Stimulated activated CD4-positive, alpha-beta T cell treated with anti-CD3 and anti-CD28 coated beads, Interleukin-4, amount 100 ng/mL, for 4 hours (primary cell): ENCODE data around the gene CCNB3.
"Not testable (repeated sequence)": the region's sequence is repeated elsewhere in the genome, so short reads cannot be mapped to it uniquely, and the experiment has no call there.

ENCODE experiments used
- DNase-seq, 2 experiments: peaks; one replicate each; pipeline ENCODE4 v3.0.0-alpha.2; 2020

The CCNB3 gene

GRCh38 chrX:50204364-50204899 lies at the start of gene CCNB3:
Gene CCNB3, plus strand, starts transcription at chrX:50204765. Its CDS starts 80,399 bp downstream, at chrX:50285164.
- DNase-seq, result peak; percentile 59 to 62

GRCh38 chrX:50157545-50158135 lies 46.9 kb upstream of the CCNB3 start:
- DNase-seq, result no peak

DNA sequence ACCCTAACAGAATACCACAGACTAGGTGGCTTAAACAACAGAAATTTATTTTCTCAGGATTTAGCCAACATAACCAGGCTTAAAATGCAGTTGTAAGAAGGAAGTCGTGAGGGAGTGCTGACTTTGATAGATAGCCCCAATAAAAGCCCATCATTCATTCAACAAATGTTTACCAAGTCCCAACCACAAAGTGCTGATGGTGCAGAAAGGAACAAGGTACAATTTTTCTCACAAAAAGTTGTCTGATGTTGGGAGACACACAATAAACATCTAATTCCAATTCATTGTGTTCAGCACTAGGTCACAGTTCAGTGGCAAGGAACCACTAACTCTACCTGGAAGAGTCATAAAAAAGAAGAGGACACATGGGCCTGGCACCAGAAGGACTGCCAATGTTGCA lies 46.0 kb upstream of the CCNB3 start:
- no peak for DNase-seq

GRCh38 chrX:50161127-50161526 lies 43.4 kb upstream of the CCNB3 start:
- DNase-seq, result no peak

DNA sequence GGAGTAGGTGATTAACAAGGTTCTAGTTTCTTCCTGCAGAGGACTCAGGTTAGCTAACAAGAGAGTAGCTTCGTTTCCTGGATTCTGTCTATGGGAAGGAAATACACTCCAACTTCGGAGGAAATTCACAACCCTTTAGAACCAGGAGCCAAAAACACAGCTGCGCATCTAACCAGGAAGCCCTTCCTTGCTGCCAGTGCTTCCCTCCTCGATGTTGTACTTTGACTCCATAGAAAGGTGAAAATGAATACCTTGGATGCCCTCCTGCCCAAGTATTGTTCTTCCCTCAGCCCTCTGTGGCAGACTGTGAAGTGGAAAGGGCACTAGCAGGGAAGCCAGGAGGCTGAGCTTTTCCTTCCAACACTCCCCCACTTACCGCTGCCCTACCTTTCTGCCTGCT lies 38.8 kb upstream of the CCNB3 start:
- DNase-seq, result no peak

- no peak for DNase-seq
Observed at GRCh38 chrX:50167366-50167765, 37.2 kb upstream of the CCNB3 start.

GRCh38 chrX:50168241-50168687 lies 36.3 kb upstream of the CCNB3 start:
- no peak for DNase-seq

DNA sequence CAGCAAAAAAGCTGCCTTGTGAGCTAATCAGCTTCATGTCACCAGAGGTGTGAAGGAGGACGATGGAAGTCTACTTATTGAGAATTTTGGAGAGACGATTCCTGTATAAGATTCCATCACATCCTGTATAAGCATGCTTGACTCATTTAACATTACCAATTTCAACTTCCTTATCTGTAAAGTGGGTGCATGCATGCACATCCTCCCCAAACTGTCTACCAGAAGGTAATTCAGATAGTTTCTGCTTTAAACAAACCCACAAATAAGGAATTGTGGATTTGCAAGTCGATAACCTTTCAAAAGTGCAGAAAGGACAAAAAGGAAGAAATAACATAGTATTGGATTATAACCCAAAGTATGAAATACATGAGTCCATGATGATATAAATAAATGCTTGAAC lies 34.8 kb upstream of the CCNB3 start:
- DNase-seq, result no peak

- DNase-seq, result no peak
Observed at GRCh38 chrX:50180073-50180940, 24.3 kb upstream of the CCNB3 start.

- DNase-seq, result no peak
Observed at GRCh38 chrX:50183891-50184290, 20.7 kb upstream of the CCNB3 start.

DNA sequence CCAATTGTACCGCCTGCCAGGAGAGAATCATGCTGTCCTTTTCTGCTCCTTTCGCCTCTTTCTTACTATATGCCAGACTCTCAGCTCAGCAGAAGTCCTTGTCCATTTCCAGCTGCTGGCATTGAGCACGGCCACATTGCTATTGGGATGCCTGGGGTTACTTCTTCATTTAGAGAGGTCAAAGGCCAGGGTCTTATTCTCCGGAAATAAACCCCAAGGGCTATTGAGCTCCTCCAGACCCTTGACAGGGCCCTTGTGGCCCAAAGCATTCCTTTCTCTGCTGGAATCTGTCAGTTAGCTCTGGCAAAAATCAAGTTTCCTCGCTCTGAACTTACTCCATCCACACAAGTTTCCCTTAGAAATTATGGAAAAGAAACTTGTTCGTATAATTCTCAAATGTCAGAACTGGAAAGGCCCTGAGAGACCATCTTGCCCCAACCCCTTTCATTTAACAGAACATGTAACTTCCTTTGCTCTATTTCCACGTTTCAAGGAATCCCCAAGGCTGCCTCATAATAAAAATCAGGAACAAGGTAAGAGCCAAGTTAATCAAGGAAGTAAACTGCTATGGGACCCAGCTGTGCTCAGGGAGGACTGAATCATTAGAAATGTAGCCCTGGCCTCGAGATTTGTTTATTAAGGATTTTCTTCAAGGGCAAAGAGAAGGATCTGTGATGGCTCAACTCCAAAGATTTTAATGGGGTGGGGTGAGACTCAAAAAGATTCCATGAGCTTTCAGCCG lies 15.5 kb upstream of the CCNB3 start:
- no peak for DNase-seq

GRCh38 chrX:50198348-50198747 lies 6.2 kb upstream of the CCNB3 start:
- DNase-seq, result no peak

GRCh38 chrX:50200907-50201306 lies 3.7 kb upstream of the CCNB3 start, which contains the start of gene AKAP4:
Gene AKAP4, minus strand, starts transcription at chrX:50201007. Its CDS starts 118 bp downstream, at chrX:50200889.
- no peak for DNase-seq

DNA sequence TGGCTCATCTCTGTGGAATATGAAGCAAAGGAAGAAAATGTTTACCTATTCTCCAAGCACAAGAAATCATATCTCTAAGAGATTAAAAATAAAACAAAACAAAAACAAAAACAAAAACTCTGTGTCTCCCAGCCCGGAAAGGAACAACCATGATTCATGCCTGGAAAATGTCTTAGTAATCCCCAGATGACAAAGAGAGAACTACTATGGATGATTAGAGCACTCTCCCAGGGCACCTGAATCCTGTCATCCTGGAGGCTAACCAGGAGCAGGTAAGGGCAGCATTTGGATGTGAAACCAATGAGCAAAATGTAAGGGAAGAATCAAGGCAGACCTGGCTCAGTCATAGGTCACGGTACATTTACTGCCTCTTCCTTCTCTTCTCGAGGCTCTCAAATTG lies 2.0 kb upstream of the CCNB3 start:
- DNase-seq, result no peak

- no peak for DNase-seq
Observed at GRCh38 chrX:50206753-50207152, 2.2 kb downstream of the CCNB3 start.

DNA sequence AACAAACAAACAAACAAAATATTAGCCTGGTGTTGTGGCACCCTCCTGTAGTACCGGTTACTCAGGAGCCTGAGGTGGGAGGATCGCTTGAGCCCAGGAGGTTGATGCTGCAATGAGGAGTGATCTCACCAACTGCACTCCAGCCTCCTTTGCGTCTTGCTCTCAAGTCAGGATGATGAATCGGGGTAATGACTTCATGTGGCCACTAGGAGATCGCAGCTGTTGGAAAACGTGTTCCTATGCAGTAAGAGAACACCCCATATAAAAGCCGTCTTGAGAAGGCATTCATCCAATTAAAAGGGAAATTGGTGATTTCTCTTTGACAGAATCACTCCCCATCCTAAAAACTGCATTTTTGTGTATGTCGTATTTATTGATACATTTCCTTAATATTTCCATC lies 6.9 kb downstream of the CCNB3 start:
- no peak for DNase-seq

GRCh38 chrX:50281253-50281652 lies 76.7 kb downstream of the CCNB3 start:
- DNase-seq, result no peak

GRCh38 chrX:50327235-50327634 lies 122.7 kb downstream of the CCNB3 start:
- no peak for DNase-seq

DNA sequence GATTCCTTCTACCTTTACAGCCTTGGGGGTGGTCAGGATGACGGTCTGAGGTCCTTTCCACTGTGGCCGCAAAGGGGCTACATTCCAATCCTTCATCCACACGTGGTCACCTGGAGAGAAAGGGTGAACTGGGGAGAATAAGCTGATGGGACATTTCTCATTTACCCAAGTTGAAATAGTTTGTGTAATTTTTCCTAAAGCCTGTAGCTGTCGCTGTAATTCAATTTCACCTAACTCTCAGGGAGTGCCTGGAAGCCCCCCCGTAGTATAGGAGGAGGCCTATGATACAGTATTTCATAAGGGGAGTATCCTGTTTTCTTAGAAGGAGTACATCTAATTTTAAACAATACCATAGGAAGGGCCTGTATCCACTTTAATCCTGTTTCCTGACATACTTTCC lies 128.1 kb downstream of the CCNB3 start:
- DNase-seq, result not testable (repeated sequence)

- no peak for DNase-seq
Observed at GRCh38 chrX:50333308-50333707, 128.7 kb downstream of the CCNB3 start.

- DNase-seq, result no peak
Observed at GRCh38 chrX:50343917-50344316, 139.4 kb downstream of the CCNB3 start.

- no peak for DNase-seq
Observed at GRCh38 chrX:50372966-50373365, 168.4 kb downstream of the CCNB3 start.
